Fibroblast of skin of right quadriceps (primary cell): ENCODE results near the gene F5.

Experiments
- DNase-seq: peaks from one replicate; pipeline ENCODE4 v3.0.0-alpha.2; 2013

F5 gene

DNA sequence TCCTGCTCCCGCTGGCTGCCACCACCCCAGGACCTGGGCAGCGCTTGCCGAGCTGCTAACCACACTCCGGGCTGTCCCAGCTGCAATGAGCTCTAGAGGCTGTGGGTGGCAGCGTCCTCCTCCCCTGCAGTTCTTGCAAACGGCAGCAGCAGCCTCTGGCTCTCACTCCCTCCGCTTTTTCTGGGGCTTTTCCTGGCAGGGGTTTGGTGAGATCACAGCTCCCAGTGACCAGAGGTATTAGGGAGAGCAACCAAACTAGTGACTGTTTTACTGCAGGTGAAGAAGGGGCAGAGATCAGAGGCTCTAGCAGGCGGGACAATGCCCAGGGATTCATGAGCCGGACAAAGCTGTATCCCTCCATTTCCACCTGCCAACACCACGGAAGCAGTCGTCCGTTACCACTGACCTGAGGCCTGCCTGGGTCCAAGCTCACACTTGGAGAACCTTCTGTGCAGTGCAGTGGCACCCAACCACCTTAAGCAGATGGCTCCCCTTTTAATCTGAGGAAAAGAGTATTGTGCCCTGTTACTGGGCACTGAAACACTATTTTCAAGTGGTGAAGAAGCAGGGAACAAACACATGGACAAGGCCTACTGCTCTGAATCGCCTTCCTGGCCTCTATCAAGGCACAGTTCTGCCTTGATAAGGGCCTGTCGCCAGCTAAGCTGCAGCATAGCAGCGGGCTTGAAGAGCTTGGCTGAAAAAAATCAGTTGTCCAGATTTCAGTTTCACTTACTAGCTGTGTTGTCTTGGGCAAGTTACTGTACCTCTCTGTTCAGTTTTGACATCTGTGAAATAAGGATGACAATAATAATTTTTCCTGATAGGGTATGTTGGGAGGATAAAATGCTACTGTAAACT lies at the start of gene F5:
Gene F5, minus strand, starts transcription at position 87 of the 861 bp plus-strand sequence. CDS start 95 bp downstream, outside the sequence.
- DNase-seq = peak; percentile 20

DNA sequence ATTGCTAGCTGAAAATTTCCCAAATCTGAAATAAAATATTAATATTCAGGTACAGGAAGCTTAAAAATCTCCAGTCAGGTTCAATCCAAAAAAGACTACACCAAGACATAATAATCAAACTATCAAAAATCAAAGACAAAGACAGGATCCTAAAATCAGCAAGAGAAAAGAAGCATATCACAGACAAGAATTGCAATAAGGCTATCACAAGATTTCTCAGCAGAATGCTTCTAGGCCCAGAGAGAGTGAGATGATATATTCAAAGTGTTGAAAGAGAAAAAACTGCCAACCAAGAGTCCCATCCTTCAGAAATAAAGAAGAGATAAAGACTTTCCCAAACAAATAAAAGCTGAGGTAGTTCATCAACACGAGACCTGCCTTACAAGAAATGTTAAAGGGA lies 48.6 kb upstream of the F5 start:
- DNase-seq = no peak

DNA sequence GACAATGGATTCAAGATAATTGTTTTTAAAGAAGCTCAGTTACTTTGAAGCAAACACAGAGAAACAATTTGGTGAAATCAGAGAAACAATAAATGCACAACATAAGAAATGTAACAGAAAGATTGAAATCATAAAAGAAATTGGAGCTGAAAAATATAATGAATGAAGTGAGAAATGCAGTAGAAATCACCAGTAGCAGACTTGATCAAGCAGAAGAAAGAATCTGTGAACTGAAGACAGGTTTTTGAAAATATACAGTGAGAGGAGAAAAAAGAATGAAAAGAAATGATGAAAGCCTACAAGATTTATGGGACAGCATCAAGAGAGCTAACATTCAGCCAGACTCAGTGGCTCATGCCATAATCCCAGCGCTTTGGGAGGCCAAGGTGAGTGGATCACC lies 47.9 kb upstream of the F5 start:
- no peak for DNase-seq

DNA sequence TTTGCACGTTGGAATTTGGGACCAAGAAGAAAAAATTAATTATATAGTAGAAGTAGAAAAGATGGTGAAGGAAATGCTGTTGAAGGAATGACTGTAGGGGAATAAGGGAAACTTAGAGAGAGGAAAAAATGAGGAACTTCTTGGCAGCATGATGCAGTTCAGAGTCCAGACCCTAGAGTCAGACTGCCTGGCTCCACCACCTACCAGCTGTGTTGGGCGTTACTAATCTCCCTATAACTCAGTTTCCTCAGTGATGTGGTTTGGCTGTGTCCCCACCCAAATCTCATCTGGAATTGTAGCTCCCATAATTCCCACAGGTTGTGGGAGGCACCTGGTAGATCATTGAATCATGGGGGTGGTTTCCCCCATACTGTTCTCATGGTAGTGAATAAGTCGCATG lies 45.0 kb upstream of the F5 start:
- no peak for DNase-seq

DNA sequence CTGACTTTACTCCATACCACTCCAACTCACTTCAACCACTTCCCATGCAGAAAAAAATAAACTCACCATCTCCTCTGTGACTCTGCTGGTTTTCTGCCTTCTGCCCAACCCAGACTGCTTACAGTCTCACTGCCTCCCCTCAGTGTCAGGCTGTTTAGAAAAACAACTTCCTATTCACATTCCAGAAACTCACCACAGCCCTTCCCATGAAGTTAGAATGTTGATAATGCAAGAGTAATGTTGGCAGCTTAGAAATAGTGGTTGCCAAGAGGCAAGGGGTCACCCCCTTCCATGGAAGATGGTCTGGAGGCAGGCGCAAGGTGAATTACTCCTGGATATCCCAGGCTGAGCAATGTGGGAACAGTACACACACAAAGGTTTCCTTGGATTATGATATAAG lies 43.7 kb upstream of the F5 start, which contains the start of gene SELP:
Gene SELP, minus strand, starts transcription at position 119 of the 400 bp plus-strand sequence. Its CDS starts 50 bp downstream, at position 69.
- no peak for DNase-seq

DNA sequence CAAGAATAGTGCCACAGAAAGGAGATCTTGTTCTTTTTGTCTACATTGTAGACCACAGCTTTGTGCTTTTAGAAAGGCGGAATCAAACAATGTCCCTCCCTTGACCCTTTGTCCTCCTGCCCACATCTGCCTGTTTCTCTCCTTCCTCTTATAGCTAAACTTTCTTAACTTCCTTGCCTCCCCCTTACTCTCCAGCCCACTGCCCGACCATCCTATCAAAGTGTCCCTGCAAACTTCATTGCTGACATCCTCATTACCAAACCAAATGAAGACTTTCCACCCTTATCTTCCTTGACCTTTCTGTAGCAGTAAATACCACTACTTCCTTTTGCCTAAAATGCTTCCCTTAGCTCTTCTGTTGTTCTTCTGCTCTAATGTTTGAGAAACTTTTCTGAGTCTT lies 38.6 kb upstream of the F5 start:
- no peak for DNase-seq

DNA sequence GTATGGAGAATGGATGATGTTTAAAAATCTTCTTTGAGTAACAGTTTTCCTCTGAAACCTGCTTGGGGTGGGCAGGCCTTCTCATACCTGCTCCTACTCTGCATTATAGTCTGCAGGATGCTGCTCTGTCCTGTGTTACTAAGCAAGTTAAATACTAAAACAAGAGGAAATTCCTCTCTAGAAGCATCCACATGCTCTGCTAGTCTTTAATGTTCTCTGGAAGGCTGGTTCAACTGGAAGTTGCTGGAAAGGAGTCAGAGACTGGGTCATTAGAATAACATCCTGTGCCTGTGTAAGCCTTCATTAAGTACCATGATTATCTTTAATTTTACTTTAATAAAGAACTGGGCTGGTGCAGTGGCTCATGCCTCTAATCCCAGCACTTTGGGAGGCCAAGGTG lies 37.8 kb upstream of the F5 start:
- no peak for DNase-seq

DNA sequence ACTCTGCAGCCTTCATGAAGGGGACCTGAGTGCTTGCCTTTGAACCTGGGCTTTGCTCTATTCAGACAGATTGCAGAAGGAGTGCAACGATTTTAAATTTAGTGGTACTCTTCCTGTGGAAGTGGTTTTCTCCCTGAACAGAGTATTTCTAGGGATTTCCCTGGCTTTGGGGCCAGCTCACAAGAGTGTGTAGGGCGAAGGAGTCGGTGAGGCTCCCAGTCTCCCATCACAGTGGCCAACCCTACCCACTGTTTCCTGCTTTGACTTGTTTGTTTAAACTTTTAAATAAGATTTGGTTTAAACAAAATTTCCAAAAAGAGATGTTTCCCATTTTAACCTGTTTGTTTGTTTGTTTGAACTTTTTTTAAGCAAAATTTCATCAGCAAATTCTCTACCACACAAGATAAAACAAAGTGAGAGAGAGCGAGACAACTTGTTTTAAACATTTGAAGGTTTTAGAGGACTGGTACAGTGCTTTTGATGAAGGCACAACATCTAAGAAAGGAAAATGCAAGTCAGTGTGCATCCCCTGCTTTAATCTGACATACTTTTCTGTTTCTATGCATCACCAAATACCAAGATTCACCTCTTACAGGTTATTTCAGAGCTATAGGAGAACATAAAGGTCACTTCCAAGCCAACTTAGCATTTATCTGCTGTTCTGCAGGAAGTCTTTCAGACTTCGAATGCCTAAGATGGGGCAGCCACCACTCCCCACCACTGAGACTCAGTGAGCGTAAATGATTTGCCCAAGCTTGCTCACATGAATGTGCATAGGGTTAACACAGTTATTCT lies 37.0 kb upstream of the F5 start:
- DNase-seq = no peak

DNA sequence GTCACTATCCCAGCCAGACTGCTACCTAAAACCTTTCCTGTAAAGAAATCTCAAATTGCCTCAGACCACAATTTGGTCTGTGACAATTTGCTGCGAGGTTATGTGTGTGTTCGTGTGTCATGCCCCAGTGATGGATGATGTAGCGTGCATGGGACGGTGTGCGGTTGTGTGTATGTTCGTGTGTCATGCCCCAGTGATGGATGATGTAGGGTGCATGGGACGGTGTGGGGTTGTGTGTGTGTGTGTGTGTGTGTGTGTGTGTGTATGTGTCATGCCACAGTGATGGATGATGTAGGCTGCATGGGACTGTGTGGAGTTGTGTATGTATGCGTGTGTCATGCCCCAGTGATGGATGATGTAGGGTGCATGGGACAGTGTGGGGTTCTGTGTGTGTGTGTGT lies 34.3 kb upstream of the F5 start:
- no peak for DNase-seq

DNA sequence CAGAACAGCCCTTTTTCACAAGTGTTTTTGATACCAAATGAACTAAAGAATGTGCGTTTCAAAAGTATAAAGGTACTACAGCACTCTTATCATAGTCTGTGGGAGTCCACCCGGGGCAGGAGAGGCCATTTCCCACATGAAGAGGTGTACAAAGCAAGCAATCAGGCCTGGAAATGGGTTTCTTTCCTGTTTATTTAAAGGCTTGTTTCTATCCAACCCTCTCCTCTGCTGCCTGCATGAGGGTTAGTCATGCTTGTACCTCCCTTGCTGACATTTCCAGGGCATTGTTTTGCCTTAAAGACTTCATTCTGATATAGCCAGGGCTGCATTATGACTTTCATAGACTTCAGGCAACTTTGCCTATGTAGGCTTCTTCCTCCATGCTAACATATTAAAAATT lies 32.1 kb upstream of the F5 start:
- no peak for DNase-seq

DNA sequence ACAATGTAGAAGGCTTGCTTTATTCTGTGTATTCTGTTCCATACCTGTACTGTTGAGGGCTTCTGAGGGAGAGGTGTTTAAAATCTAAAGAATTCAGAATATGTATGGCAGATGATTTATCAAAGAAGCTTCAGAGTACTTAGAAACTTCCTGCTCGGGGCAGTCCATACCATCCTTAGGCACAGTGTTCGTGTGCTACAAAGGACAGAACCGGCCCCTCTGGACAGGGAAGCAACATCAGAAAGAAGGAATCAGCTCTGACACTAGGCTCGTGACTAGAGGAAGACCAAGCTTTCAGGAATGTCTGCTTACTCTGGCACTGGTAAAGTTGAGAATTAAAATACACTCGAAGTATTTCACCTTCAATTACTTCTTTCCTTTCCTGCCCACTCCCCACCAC lies 29.5 kb upstream of the F5 start:
- DNase-seq = no peak

DNA sequence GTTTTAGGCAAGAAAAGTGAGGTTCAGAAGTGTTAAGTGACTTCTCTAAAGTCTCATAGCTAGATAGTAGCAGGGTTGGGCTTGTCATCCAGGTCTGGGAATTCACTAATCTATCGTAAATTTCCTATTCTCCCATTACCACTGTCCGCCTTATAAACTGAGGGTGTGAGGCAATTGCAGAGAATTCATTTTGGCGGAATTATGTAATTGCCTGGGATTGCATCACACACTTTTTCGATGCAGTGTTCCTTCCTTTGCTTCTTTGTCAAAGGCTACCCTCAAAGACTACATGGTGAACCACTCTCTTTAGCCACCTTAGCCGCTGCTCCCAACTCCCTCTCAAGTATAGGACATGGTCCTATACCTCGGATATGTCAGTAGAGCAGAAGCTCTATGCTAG lies 24.6 kb upstream of the F5 start:
- DNase-seq = no peak

DNA sequence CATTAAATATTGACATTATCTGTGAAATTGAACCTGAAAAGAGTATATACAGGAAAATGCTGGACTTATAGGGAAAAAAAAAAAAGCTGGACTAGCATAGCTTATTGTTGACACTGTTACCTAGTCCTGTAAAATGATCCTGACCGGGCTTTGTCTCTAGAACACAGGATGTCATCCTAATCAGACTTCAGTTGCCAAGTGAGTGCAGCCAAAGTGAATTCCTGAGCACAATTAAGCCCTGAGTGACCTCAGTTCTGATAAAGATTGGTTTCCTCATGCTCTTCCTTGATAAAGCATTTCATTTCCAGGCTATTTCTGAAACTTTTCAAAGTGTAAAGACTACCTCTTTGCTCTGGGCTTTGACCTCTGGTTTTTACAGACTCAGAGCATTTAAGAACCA lies 23.8 kb upstream of the F5 start:
- no peak for DNase-seq

DNA sequence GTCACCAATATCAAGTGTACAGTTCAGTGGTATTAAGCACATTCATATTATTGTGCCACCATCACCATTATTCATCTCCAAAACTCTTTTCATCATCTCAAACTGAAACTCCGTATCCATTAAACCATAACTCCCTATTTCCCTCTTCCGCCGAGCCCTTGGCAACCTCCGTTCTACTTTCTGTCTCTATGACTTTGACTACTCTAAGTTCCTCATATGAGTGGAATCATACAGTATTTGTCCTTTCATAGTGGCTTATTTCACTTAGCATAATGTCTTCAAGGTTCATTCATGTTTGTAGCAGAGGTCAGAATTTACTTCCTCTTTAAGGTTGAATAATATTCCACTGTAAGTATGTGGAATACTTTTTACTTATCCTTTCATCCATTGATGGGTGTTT lies 21.9 kb upstream of the F5 start:
- DNase-seq = no peak

DNA sequence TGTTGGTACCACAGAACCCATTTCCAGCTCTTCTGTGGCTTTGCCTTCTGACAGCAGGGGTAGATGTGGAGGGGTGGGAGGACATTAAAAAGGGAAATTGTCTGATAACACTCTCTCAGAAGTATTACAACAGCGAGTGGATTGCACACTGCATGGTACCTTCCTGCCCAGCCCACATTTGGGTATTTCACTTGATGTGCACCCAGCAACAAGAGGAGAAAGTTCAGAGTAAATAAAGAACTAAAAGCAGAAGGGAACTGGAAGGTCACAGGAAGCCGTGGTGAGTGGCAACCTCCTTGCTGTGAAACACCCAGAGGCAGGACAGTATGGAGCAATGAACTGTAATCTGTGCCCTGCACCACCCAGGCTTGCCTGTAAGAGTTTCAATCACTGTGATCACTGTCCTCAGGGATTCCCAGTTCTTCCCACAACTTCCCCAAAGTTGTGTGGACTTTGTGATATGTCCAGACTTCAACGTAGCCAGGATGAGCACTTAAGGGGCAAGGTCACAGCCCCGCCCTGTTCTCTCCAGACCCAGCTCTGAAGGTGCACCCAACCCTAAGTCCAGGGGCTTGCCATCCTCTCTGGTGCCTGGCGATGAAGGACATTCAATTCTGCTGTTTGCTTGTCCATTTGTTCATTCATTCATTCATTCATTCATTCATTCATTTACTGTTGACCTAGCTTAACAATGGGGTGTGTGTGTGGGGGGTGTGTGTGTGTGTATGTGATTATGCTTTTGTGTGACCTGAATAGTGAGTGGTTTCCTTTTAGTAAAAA lies 18.7 kb upstream of the F5 start:
- DNase-seq = no peak

DNA sequence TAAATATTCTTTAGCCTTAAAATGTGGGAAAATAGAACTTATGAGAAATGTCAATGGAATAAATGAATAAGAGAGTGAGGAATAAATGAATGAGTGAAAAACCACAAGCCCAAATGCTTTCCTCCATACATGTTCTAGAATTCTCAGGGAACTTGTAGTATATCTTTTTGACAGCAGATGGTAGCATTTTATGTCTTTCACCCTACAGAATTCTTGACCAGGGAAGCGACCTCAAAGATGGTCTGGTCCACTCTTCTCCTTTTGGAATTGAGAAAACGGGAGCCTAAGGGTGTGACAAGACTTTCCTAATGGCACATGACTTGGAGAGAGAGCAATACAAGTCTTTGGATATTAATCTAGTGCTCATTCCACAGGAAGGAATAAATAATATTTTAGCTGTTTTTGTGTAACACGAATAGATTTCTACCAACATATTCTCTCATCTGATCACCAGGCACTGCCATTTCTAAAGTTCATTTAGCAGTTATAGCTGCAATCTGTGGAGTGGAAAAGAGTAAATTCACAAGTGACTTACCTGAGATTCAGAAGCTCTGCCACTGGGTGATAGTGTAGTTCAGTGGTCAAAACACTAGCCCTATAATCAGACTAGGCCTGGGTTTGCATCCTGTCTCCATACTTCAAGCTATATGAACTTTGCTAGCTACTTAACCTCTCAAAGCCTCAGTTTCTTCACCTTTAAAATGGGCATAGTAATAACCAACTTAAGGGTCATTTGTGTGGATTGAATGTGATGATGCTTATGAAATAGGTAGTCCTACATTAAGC lies 15.0 kb upstream of the F5 start:
- DNase-seq = peak; percentile 8

DNA sequence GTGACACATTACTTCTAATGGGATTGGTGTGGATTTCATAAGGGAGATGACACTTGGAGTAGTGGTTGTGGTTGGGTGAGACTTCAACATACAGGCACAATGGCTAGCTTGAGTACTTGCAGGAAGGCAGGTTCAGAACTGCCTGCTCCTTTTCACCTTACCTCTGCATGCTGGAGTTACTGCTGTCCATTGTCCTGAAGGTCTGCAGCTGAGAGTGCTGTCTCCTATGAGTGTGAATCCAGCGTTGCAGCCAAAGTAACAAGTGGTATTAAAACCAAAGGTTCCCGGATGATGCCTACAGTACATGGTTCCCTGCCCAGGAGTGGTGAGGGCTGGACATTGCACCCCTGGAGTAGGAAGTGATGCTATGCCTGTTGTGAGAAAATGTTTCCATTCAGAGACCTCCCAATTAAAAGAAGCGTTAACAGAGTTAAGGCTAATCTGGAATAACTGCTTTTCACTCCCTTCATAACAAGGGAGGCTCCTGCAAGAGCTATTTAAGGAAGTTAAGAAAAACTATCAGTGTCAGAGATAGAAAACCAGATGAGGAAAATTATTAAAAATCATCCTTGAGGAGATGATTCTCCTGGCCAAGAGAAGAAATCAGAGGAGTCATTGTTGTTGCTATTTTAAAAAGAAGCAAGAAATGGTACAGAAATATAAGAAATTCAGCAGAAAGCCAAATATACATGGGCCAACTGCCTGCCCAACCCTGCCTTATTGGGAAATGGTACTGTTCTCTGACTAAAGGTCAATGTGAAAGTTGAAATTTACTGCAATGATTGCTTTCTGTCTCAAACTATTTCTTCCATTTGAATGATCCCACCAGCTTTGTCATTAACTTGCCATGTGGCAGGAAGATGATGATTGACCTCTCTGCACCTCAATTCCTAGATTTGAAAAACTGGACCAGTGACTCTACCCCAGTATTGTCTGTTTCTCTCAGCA lies 9.8 kb upstream of the F5 start:
- no peak for DNase-seq

DNA sequence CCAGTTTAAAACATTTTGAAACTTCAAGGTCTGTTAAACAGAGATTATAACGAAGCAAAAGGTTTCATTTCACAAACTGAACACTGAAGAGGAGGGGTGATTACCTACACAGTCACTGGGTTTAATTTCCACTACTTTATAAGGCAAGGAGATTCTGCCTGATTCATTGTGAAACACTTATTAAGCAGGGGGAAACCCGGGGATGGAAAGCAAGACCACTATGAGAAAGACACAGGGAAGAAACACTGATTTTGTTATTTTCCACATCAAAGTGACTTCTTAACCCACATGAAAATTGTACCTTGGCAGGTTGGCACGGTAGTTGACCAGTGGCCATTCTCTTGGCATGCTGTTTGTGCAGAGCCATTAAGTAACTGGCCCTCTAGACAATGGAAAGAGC lies 8.1 kb upstream of the F5 start:
- DNase-seq = no peak

DNA sequence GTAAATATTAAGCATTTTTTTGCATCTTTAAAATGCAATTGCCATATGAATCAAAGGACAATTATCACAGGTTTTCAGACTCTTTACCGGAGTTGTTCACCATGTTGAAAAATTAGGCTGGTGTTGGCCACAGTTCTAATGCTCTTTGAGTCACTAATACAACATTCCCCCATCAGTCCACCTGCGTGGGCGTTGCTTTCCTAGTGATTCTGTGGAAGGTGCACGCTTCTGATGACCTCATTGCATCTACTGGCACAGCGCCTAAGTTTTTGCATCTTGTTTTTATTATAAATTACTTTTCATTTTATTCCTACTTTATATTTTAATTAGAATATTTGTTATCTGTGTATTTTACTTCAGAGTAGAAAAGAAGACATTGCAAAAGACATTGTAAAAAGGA lies 4.7 kb upstream of the F5 start:
- peak; percentile 0 for DNase-seq

DNA sequence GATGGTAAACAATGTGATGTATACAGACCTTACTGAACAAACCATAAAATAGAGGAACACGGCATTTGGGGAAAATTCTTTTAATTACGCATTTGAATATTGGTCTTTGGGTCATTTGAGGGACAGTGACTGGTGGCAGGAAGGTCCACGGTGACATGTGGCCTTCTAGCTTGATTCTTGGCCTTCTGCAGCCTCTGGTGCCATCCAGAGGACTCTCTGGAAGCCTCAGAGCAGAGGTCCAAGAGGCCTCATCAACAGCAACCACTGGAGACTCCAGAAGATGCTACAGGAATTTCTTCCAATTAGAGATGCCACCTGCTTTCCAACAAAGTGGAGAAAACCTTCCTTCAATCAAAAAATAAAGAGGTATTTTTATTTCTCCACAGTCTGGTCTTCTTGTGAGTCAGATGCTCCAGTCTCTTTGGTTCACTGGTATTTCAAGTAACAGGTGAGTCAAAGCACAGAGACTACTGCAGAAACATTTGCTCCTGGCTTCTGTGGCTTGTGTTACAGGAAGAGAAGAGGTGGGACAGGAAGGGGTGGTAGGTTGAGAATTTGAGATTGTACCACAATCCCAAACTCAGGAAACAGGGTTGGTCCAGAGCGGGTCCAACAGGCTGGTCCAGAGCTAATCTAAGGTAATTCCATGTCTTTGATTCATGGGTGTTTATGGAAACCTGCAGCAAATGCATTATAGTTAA lies 2.7 kb upstream of the F5 start:
- DNase-seq = no peak

DNA sequence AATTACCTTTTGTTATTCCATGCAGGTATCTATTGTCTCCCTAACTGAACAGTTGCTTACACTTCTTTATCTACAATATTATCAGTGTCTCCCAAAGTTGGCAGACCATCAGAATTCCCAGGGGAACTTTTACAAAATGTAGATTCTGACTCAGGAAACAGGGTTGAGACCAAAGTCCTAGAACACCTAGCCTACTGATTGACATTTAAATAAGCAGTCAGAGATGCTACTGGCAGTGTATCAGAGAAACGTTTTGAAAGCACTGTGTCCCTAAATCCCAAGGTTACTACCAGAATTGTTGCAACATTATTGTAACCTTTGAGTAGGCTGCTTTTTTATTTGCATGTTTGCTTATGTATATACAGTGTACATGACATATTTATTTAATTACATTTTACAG lies 1.8 kb upstream of the F5 start:
- DNase-seq = no peak
